Rectal smooth muscle tissue (tissue), 1 donor: ENCODE measurements around the gene RPRD1B.
"Not testable (repeated sequence)": the region's sequence is repeated elsewhere in the genome, so short reads cannot be mapped to it uniquely, and the experiment has no call there.

ENCODE experiments used
- H3K27ac ChIP-seq: one replicate; pipeline ENCODE4 v1.7.0; 2013; ENCODE audit warnings: low read depth, low read length, inconsistent platforms
- H3K27me3 ChIP-seq: one replicate; pipeline ENCODE4 v1.7.0; 2013; ENCODE audit warnings: low read length; ENCODE audit not compliant: control insufficient read depth, insufficient read depth
- H3K36me3 ChIP-seq: one replicate; pipeline ENCODE4 v1.7.0; 2013; ENCODE audit warnings: low read length; ENCODE audit not compliant: control insufficient read depth, insufficient read depth
- H3K4me1 ChIP-seq: one replicate; pipeline ENCODE4 v1.7.0; 2013; ENCODE audit warnings: low read length; ENCODE audit not compliant: control insufficient read depth, insufficient read depth
- H3K4me3 ChIP-seq: one replicate; pipeline ENCODE4 v1.7.0; 2013; ENCODE audit warnings: low read length
- H3K9ac ChIP-seq: one replicate; pipeline ENCODE4 v1.7.0; 2013; ENCODE audit warnings: low read length

RPRD1B gene

GRCh38 chr20:38090061-38090460 is 56.5 kb downstream of the RPRD1B start:
- Histone ChIP-seq H3K36me3 (peaks cover 4% of the 10 kb centered on the region), H3K27me3 (no peaks in the 10 kb centered on the region), H3K27ac (no peak overlapping the region), H3K4me1 (peaks cover 19% of the 10 kb centered on the region), H3K9ac (no peak overlapping the region), H3K4me3 (no peak overlapping the region)

GRCh38 chr20:38091441-38092216 is 58.1 kb downstream of the RPRD1B start:
- no peak overlapping the region for H3K9ac ChIP-seq
- no peak overlapping the region for H3K4me3 ChIP-seq
- H3K27ac ChIP-seq = peak overlapping the region; percentile 45
- H3K36me3 ChIP-seq = no peaks in the 10 kb centered on the region
- H3K27me3 ChIP-seq = no peaks in the 10 kb centered on the region
- H3K4me1 ChIP-seq = peaks cover 5% of the 10 kb centered on the region

GRCh38 chr20:38092260-38092857 is 58.8 kb downstream of the RPRD1B start:
- Histone ChIP-seq H3K27ac (no peak overlapping the region), H3K36me3 (no peaks in the 10 kb centered on the region), H3K4me1 (peaks cover 5% of the 10 kb centered on the region), H3K27me3 (no peaks in the 10 kb centered on the region), H3K4me3 (no peak overlapping the region), H3K9ac (peak overlapping the region; percentile 1)

GRCh38 chr20:38092915-38093314 is 59.4 kb downstream of the RPRD1B start:
- no peaks in the 10 kb centered on the region for H3K36me3 ChIP-seq
- no peak overlapping the region for H3K4me3 ChIP-seq
- no peak overlapping the region for H3K27ac ChIP-seq
- H3K4me1 ChIP-seq = peaks cover 5% of the 10 kb centered on the region
- no peaks in the 10 kb centered on the region for H3K27me3 ChIP-seq
- H3K9ac ChIP-seq = no peak overlapping the region

- no peak overlapping the region for H3K27ac ChIP-seq
- H3K4me3 ChIP-seq = no peak overlapping the region
- H3K4me1 ChIP-seq = peaks cover 5% of the 10 kb centered on the region
- no peak overlapping the region for H3K9ac ChIP-seq
- no peaks in the 10 kb centered on the region for H3K36me3 ChIP-seq
- H3K27me3 ChIP-seq = no peaks in the 10 kb centered on the region
These were observed 60.1 kb downstream of the RPRD1B start for GRCh38 chr20:38093641-38094077.

GRCh38 chr20:38094373-38094891 is 60.9 kb downstream of the RPRD1B start:
- no peak overlapping the region for H3K27ac ChIP-seq
- no peak overlapping the region for H3K9ac ChIP-seq
- H3K27me3 ChIP-seq = no peaks in the 10 kb centered on the region
- H3K4me3 ChIP-seq = no peak overlapping the region
- no peaks in the 10 kb centered on the region for H3K36me3 ChIP-seq
- H3K4me1 ChIP-seq = peaks cover 5% of the 10 kb centered on the region

- Histone ChIP-seq H3K4me1 (peaks cover 5% of the 10 kb centered on the region), H3K36me3 (no peaks in the 10 kb centered on the region), H3K4me3 (no peak overlapping the region), H3K27ac (no peak overlapping the region), H3K27me3 (no peaks in the 10 kb centered on the region), H3K9ac (no peak overlapping the region)
These were observed 61.6 kb downstream of the RPRD1B start for GRCh38 chr20:38095017-38095686.

GRCh38 chr20:38098952-38099351 is 65.4 kb downstream of the RPRD1B start:
- no peak overlapping the region for H3K9ac ChIP-seq
- H3K36me3 ChIP-seq = no peaks in the 10 kb centered on the region
- no peak overlapping the region for H3K27ac ChIP-seq
- H3K4me3 ChIP-seq = no peak overlapping the region
- H3K4me1 ChIP-seq = no peaks in the 10 kb centered on the region
- no peaks in the 10 kb centered on the region for H3K27me3 ChIP-seq

GRCh38 chr20:38102206-38102605 is 68.7 kb downstream of the RPRD1B start:
- H3K27ac ChIP-seq, H3K9ac ChIP-seq, H3K4me3 ChIP-seq, H3K4me1 ChIP-seq, H3K27me3 ChIP-seq, H3K36me3 ChIP-seq: not testable (repeated sequence)

- H3K4me3 ChIP-seq = no peak overlapping the region
- H3K36me3 ChIP-seq = no peaks in the 10 kb centered on the region
- H3K27ac ChIP-seq = no peak overlapping the region
- H3K27me3 ChIP-seq = no peaks in the 10 kb centered on the region
- peaks cover 11% of the 10 kb centered on the region for H3K4me1 ChIP-seq
- H3K9ac ChIP-seq = no peak overlapping the region
These were observed 70.7 kb downstream of the RPRD1B start for GRCh38 chr20:38104285-38104684.

- Histone ChIP-seq H3K4me3 (no peak overlapping the region), H3K36me3 (no peaks in the 10 kb centered on the region), H3K4me1 (peaks cover 27% of the 10 kb centered on the region), H3K27ac (no peak overlapping the region), H3K27me3 (no peaks in the 10 kb centered on the region), H3K9ac (no peak overlapping the region)
These were observed 72.9 kb downstream of the RPRD1B start for GRCh38 chr20:38106461-38106860.

- H3K9ac ChIP-seq, H3K27ac ChIP-seq, H3K36me3 ChIP-seq, H3K4me3 ChIP-seq, H3K27me3 ChIP-seq: not testable (repeated sequence)
- H3K4me1 ChIP-seq = peaks cover 27% of the 10 kb centered on the region
These were observed 73.8 kb downstream of the RPRD1B start for GRCh38 chr20:38107386-38107785.
